Right renal cortex interstitium (tissue), 3 donors: ENCODE data around the gene C11orf68. TPM values are rescaled to one million over a fixed set of nuclear protein-coding genes. Genes with fewer than 3 reads are reported as not detected.
"Not testable (repeated sequence)": the region's sequence is repeated elsewhere in the genome, so short reads cannot be mapped to it uniquely, and the experiment has no call there.

Source experiments
- DNase-seq, 3 donors: peaks; one replicate each; pipeline ENCODE4 v3.0.0-alpha.2; 2013; ENCODE audit warnings: low read depth in 3 of 3, low spot score in 2 of 3
- polyA plus RNA-seq, 3 donors: library from polyadenylated mRNA; unstranded; fragments of 120-200 nt; gene quantifications; one replicate each; pipeline ENCODE4 v1.2.1, GENCODE V29; 2013; ENCODE audit not compliant: insufficient read length in 3 of 3

The C11orf68 gene
- 10 to 100 TPM; 33.8 to 38.1 (median 36.0) TPM for polyA plus RNA-seq

DNA sequence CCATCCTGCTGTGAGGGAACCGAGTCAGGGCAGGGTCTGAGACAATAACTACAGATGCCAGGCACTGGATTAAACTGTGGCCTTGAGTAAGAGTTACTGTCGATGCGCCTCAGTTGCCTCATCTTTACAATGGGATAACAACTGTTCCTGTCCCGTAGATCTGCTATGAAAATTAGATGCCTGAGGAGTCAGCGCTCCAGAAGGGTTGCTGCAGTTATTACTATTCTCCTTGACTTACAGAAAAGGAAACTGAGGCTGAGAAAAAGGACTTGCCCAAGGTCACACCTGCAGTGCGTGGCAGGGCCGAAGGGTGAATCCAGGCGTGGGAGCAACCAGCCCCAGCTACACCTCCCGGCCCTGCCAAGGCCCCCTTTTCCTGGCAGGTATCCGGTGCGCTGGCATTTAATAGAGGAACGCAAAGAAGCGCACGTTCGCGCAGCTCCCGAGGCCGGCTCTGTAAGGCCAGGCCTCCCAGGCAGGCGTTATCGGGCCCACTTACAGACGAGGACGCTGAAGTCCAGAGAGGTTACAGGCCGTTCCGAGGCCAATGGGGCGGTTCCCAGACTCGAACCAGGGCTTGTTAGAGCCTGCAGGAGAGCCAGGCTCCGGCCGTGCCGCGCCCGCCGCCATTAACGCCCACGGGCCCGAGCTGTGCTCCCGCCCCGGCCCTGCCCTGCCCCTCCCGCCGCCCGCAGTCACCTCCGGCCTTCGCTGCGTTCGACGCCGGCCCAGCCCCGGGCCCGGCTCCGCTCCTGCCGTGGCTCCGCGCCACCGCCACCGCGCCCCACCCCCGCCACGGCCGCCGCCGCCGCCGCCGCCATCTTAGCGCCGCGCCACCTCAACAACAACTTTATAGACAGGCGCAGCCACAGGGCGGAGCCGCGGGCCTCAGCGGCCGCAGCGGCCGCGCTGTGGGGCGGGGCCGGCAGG is at the start of gene C11orf68:
C11orf68 (minus strand) TSS at position 852 of the 930 bp plus-strand sequence; CDS start at position 821, 31 bp downstream.
- DNase-seq, result no peak

DNA sequence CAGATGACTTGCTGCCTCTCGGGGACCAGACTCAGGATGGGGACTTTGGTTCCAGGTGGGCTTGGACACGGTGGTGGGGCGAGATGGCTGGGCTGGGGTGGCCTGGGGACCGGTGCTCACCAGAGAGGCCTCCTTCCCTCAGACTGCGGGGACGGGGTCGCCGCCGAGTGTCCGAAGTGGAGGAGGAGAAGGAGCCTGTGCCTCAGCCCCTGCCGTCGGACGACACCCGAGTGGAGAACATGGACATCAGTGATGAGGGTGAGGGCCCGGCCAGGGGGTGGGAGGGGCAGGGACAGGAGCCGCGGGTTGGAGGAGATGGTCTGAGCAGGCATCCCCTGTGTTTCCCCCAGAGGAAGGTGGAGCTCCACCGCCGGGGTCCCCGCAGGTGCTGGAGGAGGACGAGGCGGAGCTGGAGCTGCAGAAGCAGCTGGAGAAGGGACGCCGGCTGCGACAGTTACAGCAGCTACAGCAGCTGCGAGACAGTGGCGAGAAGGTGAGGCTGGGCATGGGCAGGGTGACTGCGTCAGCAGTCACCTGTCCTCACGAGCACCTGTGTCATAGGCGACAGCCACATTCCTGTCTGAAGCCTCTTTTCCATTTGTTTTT is 48.6 kb upstream of the C11orf68 start:
- DNase-seq, result no peak

DNA sequence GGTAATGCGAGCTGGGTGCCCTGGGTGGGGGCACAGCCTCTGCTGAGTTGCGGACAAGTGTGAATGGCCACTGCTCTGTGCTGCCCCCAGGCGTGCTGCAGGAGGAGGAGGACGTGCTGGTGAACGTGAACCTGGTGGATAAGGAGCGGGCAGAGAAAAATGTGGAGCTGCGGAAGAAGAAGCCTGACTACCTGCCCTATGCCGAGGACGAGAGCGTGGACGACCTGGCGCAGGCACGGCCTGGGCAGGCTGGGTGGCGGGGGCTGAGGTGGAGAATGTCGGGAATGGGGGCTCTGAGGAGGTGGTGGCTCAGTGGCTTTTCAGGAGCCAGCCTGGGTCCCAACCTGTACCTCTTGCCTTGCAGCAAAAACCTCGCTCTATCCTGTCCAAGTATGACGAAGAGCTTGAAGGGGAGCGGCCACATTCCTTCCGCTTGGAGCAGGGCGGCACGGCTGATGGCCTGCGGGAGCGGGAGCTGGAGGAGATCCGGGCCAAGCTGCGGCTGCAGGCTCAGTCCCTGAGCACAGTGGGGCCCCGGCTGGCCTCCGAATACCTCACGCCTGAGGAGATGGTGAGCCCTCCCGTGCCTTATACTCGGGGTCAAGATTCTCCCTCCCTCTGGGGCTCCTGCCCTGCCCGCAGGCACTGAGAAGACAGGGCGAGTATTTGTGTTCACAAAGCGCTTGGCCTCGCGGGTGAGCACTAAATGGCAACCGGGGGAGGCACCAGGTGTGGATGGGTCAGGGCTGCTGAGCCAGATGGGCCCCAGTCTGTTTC is 47.3 kb upstream of the C11orf68 start:
- DNase-seq, result no peak

GRCh38 chr11:65964906-65965305 is 46.0 kb upstream of the C11orf68 start:
- no peak for DNase-seq

DNA sequence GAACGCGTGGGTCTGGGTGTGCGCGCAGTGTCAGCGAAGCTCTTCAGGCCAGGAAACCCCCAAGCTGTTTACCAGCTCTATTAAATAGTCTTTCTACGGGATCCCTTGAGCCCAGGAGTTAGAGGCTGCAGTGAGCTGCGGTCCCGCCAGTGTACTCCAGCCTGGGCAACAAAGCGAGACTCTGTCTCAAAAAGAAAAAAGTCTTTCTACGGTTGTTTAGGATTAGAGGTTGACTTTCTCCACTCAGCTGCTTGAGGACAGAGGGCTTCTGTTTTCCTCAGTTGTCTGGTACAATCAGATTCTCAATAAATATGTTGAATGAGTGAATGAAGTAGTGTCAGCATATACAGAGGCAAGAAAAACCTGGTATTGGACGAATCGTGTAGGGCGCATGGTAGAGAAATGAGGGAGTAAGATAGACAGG is 43.3 kb upstream of the C11orf68 start:
- no peak for DNase-seq

DNA sequence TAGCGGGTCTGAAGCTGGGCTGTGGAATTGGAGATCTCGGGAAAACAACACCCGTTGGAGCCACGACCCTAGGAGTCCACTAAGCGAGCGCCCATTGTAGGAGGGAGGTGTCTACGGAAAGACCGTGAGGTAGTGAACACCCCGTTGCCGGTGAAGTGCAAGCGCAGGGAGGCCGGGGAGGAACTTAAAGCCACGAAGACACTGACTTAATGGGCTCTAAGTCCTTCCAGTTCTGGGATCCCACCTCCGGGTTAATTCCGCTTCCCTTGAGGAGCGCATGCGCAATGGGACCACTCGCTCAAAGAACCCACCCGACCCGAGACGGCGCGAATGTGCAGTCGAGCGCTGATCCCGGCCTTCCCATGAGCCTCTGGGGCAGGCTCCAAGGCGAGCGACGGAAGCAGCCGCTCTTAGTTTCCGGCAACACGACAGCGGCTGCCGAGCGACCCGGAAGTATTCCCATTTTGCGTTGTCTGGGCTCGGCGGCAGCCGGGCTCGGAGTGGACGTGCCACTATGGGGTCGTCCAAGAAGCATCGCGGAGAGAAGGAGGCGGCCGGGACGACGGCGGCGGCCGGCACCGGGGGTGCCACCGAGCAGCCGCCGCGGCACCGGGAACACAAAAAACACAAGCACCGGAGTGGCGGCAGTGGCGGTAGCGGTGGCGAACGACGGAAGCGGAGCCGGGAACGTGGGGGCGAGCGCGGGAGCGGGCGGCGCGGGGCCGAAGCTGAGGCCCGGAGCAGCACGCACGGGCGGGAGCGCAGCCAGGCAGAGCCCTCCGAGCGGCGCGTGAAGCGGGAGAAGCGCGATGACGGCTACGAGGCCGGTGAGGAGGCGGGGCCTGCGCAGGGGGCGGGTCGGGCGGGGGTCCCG is 42.6 kb upstream of the C11orf68 start, which contains the start of gene SART1:
SART1 (plus strand) TSS at position 468 of the 874 bp plus-strand sequence; CDS start at position 515, 47 bp downstream.
- DNase-seq, result peak; percentile 92 to 97 (median 96)

DNA sequence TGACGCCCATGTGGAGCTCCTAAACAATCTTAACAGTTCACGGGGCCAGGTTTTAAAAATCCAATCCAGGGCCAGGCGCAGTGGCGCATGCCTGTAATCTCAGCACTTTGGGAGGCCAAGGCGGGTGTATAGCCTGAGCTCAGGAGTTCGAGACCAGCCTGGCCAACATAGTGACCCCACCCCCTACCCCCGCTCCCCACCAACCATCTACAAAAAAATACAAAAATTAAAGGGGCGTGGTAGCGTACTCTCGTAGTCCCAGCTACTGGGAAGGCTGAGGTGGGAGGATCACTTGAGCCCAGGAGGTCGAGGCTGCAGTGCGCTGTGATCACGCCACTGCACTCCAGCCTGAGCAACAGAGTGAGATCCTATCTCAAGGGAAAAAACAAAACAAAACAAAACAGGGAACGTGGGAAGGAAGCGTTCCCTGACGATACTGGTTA is 42.0 kb upstream of the C11orf68 start:
- DNase-seq, result no peak

- no peak for DNase-seq
Measured at GRCh38 chr11:65958774-65959420, 40.0 kb upstream of the C11orf68 start.

GRCh38 chr11:65958291-65958690 is 39.4 kb upstream of the C11orf68 start:
- DNase-seq, result no peak

DNA sequence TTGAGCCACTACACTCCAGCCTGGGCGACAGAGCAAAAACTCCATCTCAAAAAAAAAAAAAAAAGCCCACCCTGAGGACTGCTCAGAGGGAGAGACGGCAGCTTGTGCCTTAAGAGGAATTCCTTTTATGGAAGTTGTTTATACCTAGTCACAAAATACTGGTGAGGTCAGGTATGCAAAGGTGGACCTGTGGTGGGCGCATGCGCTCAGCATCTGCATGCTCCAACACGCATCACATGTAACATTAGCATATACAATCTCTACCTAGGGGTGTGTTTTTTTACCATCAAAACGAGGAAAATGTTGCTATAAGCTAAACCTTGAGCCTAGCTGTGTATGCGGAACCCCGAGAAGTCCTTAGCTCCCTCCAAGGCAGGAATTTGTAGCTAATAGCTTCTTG is 35.9 kb upstream of the C11orf68 start:
- no peak for DNase-seq

GRCh38 chr11:65953471-65953870 is 34.6 kb upstream of the C11orf68 start:
- DNase-seq, result no peak

- no peak for DNase-seq
Measured at GRCh38 chr11:65952052-65952521, 33.2 kb upstream of the C11orf68 start.

DNA sequence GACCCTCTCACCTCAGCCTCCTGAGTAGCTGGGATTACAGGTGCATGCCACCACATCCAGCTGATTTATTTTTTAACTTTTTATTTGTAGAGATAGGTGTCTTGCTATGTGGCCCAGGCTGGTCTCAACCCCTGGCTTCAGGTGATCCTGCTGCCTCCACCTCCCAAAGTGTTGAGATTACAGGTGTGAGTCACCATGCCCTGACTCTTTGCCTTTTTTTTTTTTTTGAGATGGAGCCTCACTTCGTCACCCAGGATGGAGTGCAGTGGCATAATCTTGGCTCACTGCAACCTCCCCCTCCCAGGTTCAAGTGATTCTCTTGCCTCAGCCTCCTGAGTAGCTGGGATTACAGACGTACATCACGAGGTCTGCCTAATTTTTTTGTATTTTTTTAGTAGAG is 32.8 kb upstream of the C11orf68 start:
- not testable (repeated sequence) for DNase-seq

GRCh38 chr11:65950711-65951110 is 31.8 kb upstream of the C11orf68 start:
- DNase-seq, result not testable (repeated sequence)

- no peak for DNase-seq
Measured at GRCh38 chr11:65947603-65948125, 28.8 kb upstream of the C11orf68 start.

- no peak for DNase-seq
Measured at GRCh38 chr11:65947133-65947532, 28.3 kb upstream of the C11orf68 start.

DNA sequence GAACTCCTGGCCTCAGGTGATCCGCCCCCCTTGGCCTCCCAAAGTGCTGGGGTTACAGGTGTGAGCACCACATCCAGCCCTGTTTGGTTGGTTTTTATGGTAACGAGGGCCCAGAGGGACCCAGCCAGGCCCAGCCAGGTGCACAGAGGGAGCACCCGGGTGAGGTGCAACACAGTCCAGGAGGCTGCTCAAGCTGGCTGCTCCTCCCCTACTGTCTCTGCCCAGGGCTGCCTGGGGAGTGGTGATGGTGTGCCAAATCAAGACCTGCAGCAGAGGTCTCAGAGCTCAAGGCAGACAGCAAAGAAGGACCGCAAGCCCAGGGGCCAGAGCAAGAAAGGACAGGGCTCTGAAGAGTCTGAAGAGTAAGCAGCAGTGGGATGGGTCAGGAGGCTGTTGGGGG is 27.8 kb upstream of the C11orf68 start:
- no peak for DNase-seq

- no peak for DNase-seq
Measured at GRCh38 chr11:65945941-65946558, 27.2 kb upstream of the C11orf68 start.
